Activated B cell treated with CpG ODN at 0.5 μM for 24 hours (primary cell): ENCODE data around the gene PKD1. TPM values are rescaled to one million over a fixed set of nuclear protein-coding genes. Genes with fewer than 3 reads are reported as not detected.

ENCODE experiments used
- ATAC-seq: fragments of 200-7000 bp; cut with Tn5 transposase; one replicate; pipeline ENCODE4 v1.10.0; 2021; ENCODE audit warnings: low read depth, mild to moderate bottlenecking, moderate library complexity
- CTCF ChIA-PET: fragments of 350-600 bp; sonication (Branson Sonifier 250); formaldehyde crosslinking; loops from one replicate; lab custom pipeline; 2021; ENCODE audit warnings: antibody characterized with exemption; lab: Charles Lee
- POLR2A ChIA-PET: fragments of 350-600 bp; sonication (Branson Sonifier 250); formaldehyde crosslinking; loops from one replicate; lab custom pipeline; 2021; ENCODE audit warnings: antibody characterized with exemption; lab: Charles Lee
- DNase-seq: peaks from one replicate; pipeline ENCODE4 v3.0.0; 2022
- H3K27ac Mint-ChIP-seq: one replicate; pipeline ENCODE4 v1.8.0; 2020; ENCODE audit warnings: mixed read lengths
- H3K27me3 Mint-ChIP-seq: one replicate; pipeline ENCODE4 v1.8.0; 2021; ENCODE audit warnings: mixed read lengths
- H3K36me3 Mint-ChIP-seq: one replicate; pipeline ENCODE4 v1.8.0; 2021; ENCODE audit warnings: low read depth, mixed read lengths
- H3K4me1 Mint-ChIP-seq: one replicate; pipeline ENCODE4 v1.8.0; 2021; ENCODE audit warnings: mixed read lengths
- H3K4me3 Mint-ChIP-seq: one replicate; pipeline ENCODE4 v1.8.0; 2020; ENCODE audit warnings: mild to moderate bottlenecking, mixed read lengths
- H3K9me3 Mint-ChIP-seq: one replicate; pipeline ENCODE4 v1.8.0; 2020; ENCODE audit warnings: mixed read lengths
- intact Hi-C: fragments of 100-400 bp; cut with micrococcal nuclease; formaldehyde crosslinking; loops from one replicate; pipeline ENCODE4 v1.15.1; 2024
- total RNA-seq: library from RNA; stranded (reverse); gene quantifications from 2 replicates; pipeline ENCODE4 v1.2.3, GENCODE V29; 2022
- TF ChIP-seq, protein P1 (sequence below): fragments of 200-600 bp; IDR thresholded peaks from one replicate; pipeline ENCODE4 v1.8.0; 2022; ENCODE audit warnings: antibody characterized with exemption, mild to moderate bottlenecking

Gene PKD1
- total RNA-seq, 1 donor from 2014 or later = 84.2 TPM

GRCh38 chr16:2159175-2159838 lies 23.6 kb upstream of the PKD1 start:
- TF ChIP-seq, protein P1, sequence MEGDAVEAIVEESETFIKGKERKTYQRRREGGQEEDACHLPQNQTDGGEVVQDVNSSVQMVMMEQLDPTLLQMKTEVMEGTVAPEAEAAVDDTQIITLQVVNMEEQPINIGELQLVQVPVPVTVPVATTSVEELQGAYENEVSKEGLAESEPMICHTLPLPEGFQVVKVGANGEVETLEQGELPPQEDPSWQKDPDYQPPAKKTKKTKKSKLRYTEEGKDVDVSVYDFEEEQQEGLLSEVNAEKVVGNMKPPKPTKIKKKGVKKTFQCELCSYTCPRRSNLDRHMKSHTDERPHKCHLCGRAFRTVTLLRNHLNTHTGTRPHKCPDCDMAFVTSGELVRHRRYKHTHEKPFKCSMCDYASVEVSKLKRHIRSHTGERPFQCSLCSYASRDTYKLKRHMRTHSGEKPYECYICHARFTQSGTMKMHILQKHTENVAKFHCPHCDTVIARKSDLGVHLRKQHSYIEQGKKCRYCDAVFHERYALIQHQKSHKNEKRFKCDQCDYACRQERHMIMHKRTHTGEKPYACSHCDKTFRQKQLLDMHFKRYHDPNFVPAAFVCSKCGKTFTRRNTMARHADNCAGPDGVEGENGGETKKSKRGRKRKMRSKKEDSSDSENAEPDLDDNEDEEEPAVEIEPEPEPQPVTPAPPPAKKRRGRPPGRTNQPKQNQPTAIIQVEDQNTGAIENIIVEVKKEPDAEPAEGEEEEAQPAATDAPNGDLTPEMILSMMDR = no peak
- no peak for ATAC-seq
- DNase-seq = no peak
- CTCF ChIA-PET = no interaction called here
- Mint-ChIP-seq H3K27me3 (no peaks in the 10 kb centered on the region), H3K4me1 (peaks cover 50% of the 10 kb centered on the region), H3K36me3 (peaks cover 15% of the 10 kb centered on the region), H3K9me3 (no peaks in the 10 kb centered on the region), H3K4me3 (no peak overlapping the region), H3K27ac (no peak overlapping the region)
- POLR2A ChIA-PET = interaction anchor here (0.6 kb wide), 1 partner anchor 91 kb away, joined by 7 read pairs; no protein-coding TSS in a partner anchor
- intact Hi-C loops = no loop called here

DNA sequence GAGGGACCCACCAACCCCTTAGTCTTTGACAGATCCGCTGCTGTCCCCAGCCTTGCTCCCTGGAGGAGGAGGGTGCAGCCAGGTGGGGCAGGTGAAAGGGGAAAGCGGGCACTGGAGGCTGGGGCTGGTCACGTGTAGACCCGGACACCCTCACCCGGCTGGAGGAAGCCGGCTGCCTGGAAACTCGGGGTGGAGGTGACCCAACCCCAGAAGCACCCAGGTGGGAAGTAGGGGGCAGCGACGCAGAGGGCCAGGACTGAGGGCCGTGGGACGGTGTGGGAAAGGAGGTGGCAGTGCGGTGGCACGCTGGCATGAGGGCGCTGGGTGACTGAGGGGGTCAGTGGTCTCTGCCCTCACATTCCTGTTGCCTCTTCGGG lies 22.6 kb upstream of the PKD1 start:
- intact Hi-C loops = no loop called here
- peaks cover 61% of the 10 kb centered on the region for H3K4me1 Mint-ChIP-seq

DNA sequence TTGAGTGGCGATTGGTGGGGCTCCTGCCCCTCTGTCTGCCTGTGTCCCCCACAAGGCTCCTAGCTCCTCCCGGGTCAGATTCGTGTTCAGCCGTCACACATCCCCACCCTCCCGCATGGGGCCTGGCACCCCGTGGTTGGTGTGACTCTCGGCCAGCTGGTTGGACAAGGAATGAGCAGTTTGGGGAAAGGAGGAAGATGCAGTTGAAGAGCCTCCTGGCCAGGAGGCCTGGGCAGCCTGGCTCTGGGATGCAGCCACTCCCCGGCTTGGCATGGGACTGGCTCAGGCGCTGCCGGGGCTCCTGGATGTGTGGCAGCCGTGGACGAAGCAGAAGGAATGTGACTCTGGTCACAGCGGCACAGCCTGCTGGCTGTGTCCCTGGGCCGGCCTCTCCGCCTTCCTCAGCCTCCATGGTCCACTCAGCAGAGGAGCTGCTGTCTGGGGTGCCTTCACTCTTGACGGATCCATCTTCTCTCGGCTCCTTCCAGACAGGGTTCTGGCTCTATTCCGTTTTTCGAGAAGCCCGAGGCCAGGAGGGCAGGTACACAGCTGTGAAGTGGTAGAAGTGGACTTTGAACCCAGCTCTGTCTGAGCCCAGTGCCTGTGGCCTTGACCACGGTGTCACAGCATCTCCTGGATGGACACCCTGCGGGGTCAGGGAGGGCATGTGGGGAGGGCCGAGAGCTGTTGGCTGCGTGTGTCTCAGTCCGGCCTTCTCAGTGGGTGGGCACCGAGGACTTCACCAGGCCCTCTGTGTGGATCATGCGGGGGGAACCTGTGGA lies 22.0 kb upstream of the PKD1 start:
- H3K4me1 Mint-ChIP-seq = peaks cover 64% of the 10 kb centered on the region
- ChIA-PET POLR2A (no interaction called here), CTCF (no interaction called here)
- TF ChIP-seq, protein P1 = no peak
- DNase-seq = no peak
- ATAC-seq = no peak
- no peaks in the 10 kb centered on the region for H3K27me3 Mint-ChIP-seq
- H3K27ac Mint-ChIP-seq = no peak overlapping the region
- peak overlapping the region; percentile 95 for H3K4me3 Mint-ChIP-seq
- peaks cover 30% of the 10 kb centered on the region for H3K36me3 Mint-ChIP-seq
- intact Hi-C loops = no loop called here
- H3K9me3 Mint-ChIP-seq = no peaks in the 10 kb centered on the region

More for the DNA sequence above, 22.6 kb upstream of the PKD1 start:
- ChIA-PET POLR2A (no interaction called here), CTCF (no interaction called here)
- Mint-ChIP-seq H3K9me3 (no peaks in the 10 kb centered on the region), H3K4me3 (no peak overlapping the region), H3K27me3 (no peaks in the 10 kb centered on the region), H3K36me3 (peaks cover 25% of the 10 kb centered on the region), H3K27ac (no peak overlapping the region)
- ATAC-seq = no peak
- TF ChIP-seq, protein P1 = no peak
- DNase-seq = no peak

DNA sequence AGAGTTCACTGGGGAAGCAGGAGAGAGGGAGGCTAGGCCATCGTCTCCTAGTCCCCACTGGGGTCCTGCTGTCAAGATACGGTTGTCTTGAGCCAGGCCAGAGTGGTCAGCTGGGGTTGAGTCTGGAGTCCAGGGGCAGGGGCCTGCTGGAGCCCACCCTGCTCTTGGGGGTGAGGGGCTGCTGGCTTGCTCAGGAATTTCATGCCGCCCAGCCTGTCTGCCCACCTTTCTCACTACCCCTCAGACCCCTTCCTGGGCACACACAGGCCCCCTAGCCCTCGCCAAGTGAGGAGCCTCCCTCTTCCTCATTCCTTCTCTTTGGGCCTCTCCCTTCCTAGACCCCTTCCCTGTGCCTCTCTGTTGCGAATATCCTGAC lies 21.1 kb upstream of the PKD1 start:
- TF ChIP-seq, protein P1 = no peak
- H3K9me3 Mint-ChIP-seq = no peaks in the 10 kb centered on the region
- ATAC-seq (no peak), DNase-seq (no peak)
- H3K27ac Mint-ChIP-seq = no peak overlapping the region
- H3K27me3 Mint-ChIP-seq = no peaks in the 10 kb centered on the region
- H3K4me3 Mint-ChIP-seq = peak overlapping the region; percentile 95
- peaks cover 36% of the 10 kb centered on the region for H3K36me3 Mint-ChIP-seq
- peaks cover 71% of the 10 kb centered on the region for H3K4me1 Mint-ChIP-seq
- ChIA-PET POLR2A (interaction anchor here (0.7 to 3.4 kb wide), 7 partner anchors 11 to 318 kb away, joined by 3 to 46 read pairs (median 6); partner anchors contain the start of genes RPS2 and TBC1D24), CTCF (interaction anchor here (2.8 kb wide), 1 partner anchor 94 kb away, joined by 10 read pairs; the partner anchor contains the start of gene ECI1)
- intact Hi-C loops = no loop called here
